HEK293T (cell line): ENCODE measurements around the gene UBE3B.
"Not testable (repeated sequence)": the region's sequence is repeated elsewhere in the genome, so short reads cannot be mapped to it uniquely, and the experiment has no call there.

Experiments
- CTCF ChIA-PET: fragments of 350-600 bp; formaldehyde crosslinking; extraction: SDS; loops from one replicate; lab custom pipeline; 2021; ENCODE audit warnings: antibody characterized with exemption, inconsistent platforms; lab: Yijun Ruan, JAX
- POLR2A ChIA-PET: fragments of 350-600 bp; formaldehyde crosslinking; extraction: SDS; loops from one replicate; lab custom pipeline; 2020; ENCODE audit warnings: antibody characterized with exemption, inconsistent platforms; lab: Yijun Ruan, JAX
- DNase-seq: peaks from one replicate; pipeline ENCODE4 v3.0.0; 2012; ENCODE audit warnings: mixed read lengths; ENCODE audit errors: extremely low spot score
- ARNT ChIP-seq: fragments of 450-650 bp; IDR thresholded peaks from 2 replicates; pipeline ENCODE4 v1.6.1; 2017; ENCODE audit warnings: mild to moderate bottlenecking
- BHLHE40 ChIP-seq: fragments of 450-650 bp; IDR thresholded peaks from 2 replicates; pipeline ENCODE4 v1.6.1; 2016; ENCODE audit warnings: mild to moderate bottlenecking, moderate library complexity, borderline replicate concordance
- CTBP1 ChIP-seq: fragments of 450-650 bp; IDR thresholded peaks from 2 replicates; pipeline ENCODE4 v1.6.1; 2016; ENCODE audit warnings: borderline replicate concordance
- ELF4 ChIP-seq: fragments of 450-650 bp; IDR thresholded peaks from 2 replicates; pipeline ENCODE4 v1.6.1; 2017; ENCODE audit warnings: antibody characterized with exemption
- FOXA1 ChIP-seq: fragments of 450-650 bp; IDR thresholded peaks from 2 replicates; pipeline ENCODE4 v1.6.1; 2016; ENCODE audit warnings: mild to moderate bottlenecking
- FOXK2 ChIP-seq: fragments of 450-650 bp; IDR thresholded peaks from 2 replicates; pipeline ENCODE4 v1.6.1; 2016; ENCODE audit warnings: mild to moderate bottlenecking
- FOXM1 ChIP-seq: fragments of 450-650 bp; IDR thresholded peaks from 2 replicates; pipeline ENCODE4 v1.6.1; 2017; ENCODE audit warnings: mild to moderate bottlenecking, borderline replicate concordance
- HDGF ChIP-seq: fragments of 450-650 bp; IDR thresholded peaks from 2 replicates; pipeline ENCODE4 v1.6.1; 2017; ENCODE audit warnings: antibody characterized with exemption, borderline replicate concordance
- L3MBTL2 ChIP-seq: fragments of 450-650 bp; conservative IDR thresholded peaks from 2 replicates; pipeline ENCODE4 v1.6.1; 2016; ENCODE audit warnings: mild to moderate bottlenecking
- LEF1 ChIP-seq: fragments of 450-650 bp; IDR thresholded peaks from 2 replicates; pipeline ENCODE4 v1.6.1; 2017; ENCODE audit warnings: mild to moderate bottlenecking, borderline replicate concordance
- NFRKB ChIP-seq: fragments of 450-650 bp; IDR thresholded peaks from 2 replicates; pipeline ENCODE4 v1.6.1; 2016; ENCODE audit warnings: mild to moderate bottlenecking, moderate library complexity
- PKNOX1 ChIP-seq: fragments of 450-650 bp; IDR thresholded peaks from 2 replicates; pipeline ENCODE4 v1.6.1; 2016
- SP1 ChIP-seq: fragments of 450-650 bp; IDR thresholded peaks from 2 replicates; pipeline ENCODE4 v1.6.1; 2017
- SUZ12 ChIP-seq: fragments of 450-650 bp; IDR thresholded peaks from 2 replicates; pipeline ENCODE4 v1.6.1; 2016; ENCODE audit warnings: mild to moderate bottlenecking
- TARDBP ChIP-seq: fragments of 450-650 bp; IDR thresholded peaks from 2 replicates; pipeline ENCODE4 v1.6.1; 2016
- ZNF384 ChIP-seq: fragments of 450-650 bp; IDR thresholded peaks from 2 replicates; pipeline ENCODE4 v1.6.1; 2016

The UBE3B gene

GRCh38 chr12:109473006-109473405 lies 4.4 kb upstream of the UBE3B start:
- CTCF ChIA-PET: interaction anchor here (1.7 kb wide), 1 partner anchor 40 kb away, joined by 6 read pairs; no protein-coding TSS in a partner anchor
- POLR2A ChIA-PET: no interaction called here
- DNase-seq: no peak
- TF ChIP-seq LEF1: no peak
- TF ChIP-seq SUZ12: no peak
- no peak for TF ChIP-seq FOXK2
- no peak for TF ChIP-seq CTBP1
- no peak for TF ChIP-seq ELF4
- TF ChIP-seq L3MBTL2: no peak
- TF ChIP-seq HDGF: no peak
- no peak for TF ChIP-seq FOXM1
- TF ChIP-seq PKNOX1: no peak
- TF ChIP-seq FOXA1: no peak
- TF ChIP-seq NFRKB: no peak
- TF ChIP-seq ZNF384: no peak
- TF ChIP-seq TARDBP: no peak
- TF ChIP-seq ARNT: no peak

GRCh38 chr12:109473526-109474270 lies 3.7 kb upstream of the UBE3B start:
- CTCF ChIA-PET, POLR2A ChIA-PET: not testable (repeated sequence)

GRCh38 chr12:109475121-109475520 lies 2.3 kb upstream of the UBE3B start:
- POLR2A ChIA-PET: no interaction called here

More at GRCh38 chr12:109473526-109474270, 3.7 kb upstream of the UBE3B start:
- DNase-seq: not testable (repeated sequence)

GRCh38 chr12:109475993-109476806 lies 1.2 kb upstream of the UBE3B start:
- ChIA-PET POLR2A (no interaction called here), CTCF (no interaction called here)
- TF ChIP-seq FOXA1 (no peak), BHLHE40 (no peak), FOXM1 (no peak), NFRKB (no peak), PKNOX1 (no peak), FOXK2 (no peak)
- DNase-seq: no peak

More at GRCh38 chr12:109475121-109475520, 2.3 kb upstream of the UBE3B start:
- TF ChIP-seq ELF4 (no peak), TARDBP (no peak), NFRKB (no peak), HDGF (no peak), BHLHE40 (no peak), FOXK2 (no peak), PKNOX1 (no peak), CTBP1 (no peak), ZNF384 (no peak)
- CTCF ChIA-PET: no interaction called here
- DNase-seq: no peak

- CTCF ChIA-PET: no interaction called here
- POLR2A ChIA-PET: interaction anchor here (1.0 to 1.2 kb wide), 3 partner anchors 8 to 44 kb away, joined by 4 to 6 read pairs (median 5); no protein-coding TSS in a partner anchor
- TF ChIP-seq CTBP1 (no peak), ARNT (no peak), ELF4 (no peak), SP1 (no peak), SUZ12 (no peak), LEF1 (no peak), BHLHE40 (no peak), TARDBP (no peak), NFRKB (no peak), L3MBTL2 (no peak), PKNOX1 (no peak), HDGF (no peak), FOXA1 (no peak), FOXM1 (no peak), ZNF384 (no peak), FOXK2 (no peak)
- no peak for DNase-seq
Observed at GRCh38 chr12:109476807-109477184, 638 bp upstream of the UBE3B start.

GRCh38 chr12:109477963-109478315 lies 505 bp downstream of the UBE3B start:
- POLR2A ChIA-PET: interaction anchor here (1.2 kb wide), 1 partner anchor 9 kb away, joined by 4 read pairs; no protein-coding TSS in a partner anchor
- no peak for TF ChIP-seq SUZ12
- CTCF ChIA-PET: no interaction called here

More at GRCh38 chr12:109477963-109478315, 505 bp downstream of the UBE3B start:
- DNase-seq: no peak
